ENCODE data around the gene GAL.

Gene GAL

DNA sequence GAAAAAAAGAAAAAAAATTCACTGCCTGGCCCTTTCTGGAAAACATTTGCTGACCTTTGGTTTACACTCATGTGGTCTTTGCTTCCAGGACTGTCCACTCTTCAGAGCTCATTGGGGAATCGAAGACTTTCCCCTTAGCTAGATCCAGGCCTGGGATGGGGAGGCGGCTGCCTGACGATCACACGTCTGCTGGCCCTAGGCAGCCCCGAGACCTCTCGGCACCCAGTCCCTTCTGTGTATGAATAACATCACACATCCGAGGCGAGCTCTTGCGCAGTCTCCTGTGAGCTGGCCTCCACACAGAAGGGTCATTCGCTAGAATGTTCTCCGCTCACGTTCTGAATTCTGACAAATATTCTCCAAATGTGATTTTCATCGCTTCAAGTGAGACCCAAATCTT lies 25.7 kb upstream of the GAL start:
- DNase-seq: no peak

DNA sequence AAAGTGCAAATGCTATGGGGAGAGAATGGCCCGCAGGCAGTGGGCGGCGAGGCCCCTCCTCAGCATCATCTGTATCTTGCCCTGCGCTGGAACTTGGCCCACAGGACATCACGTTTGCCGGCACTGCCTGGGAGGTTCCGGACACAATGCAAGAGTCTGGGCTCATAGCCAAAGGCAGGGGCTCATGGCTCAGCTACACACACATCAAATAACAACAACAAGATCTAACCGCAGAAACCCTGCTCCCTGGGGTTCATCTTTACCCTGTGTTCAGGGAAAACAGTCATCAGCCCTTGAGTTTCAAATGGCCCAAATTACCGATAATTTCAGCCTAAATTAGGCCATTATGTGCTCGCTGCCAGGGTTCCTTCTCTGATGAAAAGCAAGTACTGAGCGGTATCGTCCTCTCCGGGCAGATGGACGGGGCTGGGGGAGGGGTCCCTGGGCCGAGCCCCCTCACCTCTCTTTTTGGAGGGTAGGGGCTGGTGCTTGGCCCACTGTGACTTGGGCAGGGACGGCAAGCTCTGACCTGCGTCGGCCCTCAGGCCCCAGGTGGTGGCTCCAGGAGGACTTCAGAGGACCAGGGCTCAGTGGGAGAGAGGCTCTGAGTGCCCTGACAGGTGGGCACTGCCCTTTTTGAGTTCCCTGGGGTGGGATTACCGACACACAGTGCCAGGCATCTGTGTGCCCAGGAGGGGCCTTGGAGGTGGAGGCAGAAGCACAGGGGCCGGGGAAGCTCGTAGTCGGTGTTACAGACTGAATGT lies 25.0 kb upstream of the GAL start:
- peak in 18 of 58 donors; percentile 4 to 81 (median 18) for DNase-seq

DNA sequence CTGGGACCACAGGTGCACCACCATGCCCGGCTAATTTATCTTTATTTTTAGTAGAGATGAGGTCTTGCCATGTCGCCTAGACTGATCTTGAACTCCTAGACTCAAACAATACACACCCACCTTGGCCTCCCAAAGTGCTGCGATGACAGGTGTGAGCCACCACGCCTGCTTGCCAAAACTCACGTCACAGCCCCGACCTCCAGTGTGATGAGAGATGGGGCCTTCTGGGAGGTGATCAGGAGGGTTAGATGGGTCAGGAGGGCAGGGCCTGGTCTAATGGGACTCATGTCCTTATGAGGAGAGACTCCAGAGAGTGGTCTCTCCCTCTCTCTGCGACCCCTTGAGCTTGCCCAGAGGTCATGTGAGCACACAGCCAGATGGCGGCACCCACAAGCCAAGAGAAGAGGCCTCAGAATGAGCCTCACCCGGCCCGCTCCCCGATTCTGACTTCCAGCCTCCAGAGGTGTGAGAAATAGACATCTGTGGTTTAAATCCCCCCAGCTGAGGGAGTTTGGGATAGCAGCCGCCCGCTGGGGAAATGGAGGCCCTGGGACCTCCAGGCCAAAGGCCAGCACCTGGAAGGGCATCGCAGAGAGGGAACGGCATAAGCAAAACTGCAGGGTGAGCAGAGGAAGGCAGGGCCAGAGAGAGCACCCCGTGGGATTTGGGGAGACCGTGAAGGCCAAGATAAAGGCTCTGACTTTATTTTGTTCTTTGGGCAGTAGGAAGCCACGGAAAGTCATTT lies 24.1 kb upstream of the GAL start:
- no peak for DNase-seq

DNA sequence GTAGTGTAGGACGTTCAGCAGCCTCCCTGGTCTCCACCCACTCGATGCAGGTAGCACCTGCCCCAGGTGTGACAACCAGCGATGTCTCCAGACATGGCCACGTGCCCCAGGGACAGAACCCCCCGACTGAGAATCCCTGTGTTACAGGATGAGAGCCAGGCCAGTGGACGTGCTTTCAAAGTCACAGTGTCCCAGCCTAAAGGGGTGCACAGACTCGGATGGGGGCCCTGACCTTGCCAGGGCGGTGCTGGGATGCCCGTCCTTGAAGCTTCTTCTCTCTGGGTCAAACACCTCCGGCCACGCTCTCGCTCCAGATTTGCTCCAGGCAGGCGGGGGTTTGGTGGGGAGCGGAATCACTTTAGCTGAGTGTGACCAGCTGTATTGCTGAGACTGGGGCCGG lies 23.3 kb upstream of the GAL start:
- DNase-seq: no peak

DNA sequence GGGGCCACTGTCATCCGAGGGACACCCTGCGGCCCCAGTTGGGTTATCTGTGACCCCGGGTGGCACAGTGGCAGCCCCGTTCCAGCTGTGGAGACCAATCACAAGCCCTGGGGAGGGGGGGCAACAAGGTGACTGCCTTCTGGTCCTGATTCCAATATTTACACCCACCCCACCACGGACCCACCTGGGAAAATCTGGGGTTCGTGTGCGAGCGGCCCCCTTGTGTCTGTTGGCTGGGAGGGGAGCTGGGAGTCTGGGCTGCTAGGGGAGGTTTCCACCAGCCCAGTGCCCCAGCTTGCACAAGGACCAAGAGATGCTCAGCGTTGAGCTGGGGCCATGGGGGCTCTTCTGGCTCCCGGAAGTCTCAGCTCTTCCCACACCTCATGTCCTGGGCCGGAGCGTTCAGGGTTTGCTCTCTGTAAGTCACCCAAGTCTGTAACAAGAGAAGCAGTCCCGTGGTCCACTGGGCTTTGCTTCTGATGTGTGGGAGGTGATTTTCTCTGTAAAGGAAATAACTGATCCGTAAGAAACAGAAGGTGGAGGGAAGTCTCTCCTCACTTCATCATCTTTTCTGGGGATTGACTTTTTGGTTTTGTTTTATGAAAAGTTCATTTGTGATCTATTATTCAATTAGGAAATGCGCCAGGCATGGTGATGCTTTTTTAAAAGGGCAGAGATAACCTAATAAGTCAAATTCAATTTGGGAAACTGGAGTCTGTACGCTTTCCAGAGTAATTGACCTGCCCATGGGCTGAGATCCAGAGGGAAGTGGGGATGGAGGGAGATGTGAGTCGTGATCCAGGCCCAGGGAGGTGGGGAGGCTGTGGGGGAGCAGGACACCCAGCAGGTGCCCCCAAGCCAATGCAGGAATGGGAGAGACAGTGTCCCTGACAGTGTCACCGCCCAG lies 22.4 kb upstream of the GAL start:
- no peak for DNase-seq

DNA sequence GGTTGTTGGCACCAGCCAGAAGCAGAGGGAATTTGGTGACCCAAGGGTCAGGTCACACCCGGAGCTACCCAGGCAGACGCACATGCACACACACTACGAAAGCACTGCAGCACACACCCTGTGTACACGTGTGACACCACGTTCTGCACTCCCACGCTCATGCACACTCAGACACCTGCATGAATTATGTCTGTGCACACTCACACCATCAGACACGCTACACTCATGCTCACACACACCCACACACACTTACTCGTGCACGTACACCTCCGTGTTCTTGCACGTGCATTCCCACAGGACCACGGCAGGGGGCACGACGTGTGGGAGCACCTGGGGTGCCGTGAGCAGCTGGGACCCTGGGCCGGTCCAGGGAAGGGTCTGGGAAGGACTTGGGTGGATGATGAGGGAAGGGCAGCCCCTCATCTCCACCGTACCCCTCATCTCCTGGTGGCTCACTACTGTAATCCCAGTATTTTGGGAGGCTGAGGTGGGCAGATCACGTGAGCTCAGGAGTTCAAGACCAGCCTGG lies 20.8 kb upstream of the GAL start:
- DNase-seq: no peak

DNA sequence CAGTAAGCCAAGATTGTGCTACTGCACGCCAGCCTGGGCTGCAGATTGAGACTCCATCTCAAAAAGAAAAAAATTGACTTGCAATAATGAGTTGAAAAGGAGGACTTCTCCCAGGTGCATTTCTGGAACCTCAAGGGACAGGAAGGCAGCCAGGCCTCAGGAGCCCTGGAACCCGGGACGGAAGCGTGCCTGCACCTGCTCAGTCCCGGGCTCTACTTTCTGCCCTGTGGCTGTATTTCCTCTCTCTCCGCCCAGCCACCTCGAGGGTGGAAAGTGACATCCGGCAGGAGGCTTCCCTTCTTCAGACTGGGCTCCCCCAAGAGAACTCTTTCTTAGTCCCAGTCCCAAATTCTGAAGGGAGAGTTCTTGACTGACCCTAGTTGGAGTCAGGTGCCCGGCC lies 20.2 kb upstream of the GAL start:
- no peak for DNase-seq

DNA sequence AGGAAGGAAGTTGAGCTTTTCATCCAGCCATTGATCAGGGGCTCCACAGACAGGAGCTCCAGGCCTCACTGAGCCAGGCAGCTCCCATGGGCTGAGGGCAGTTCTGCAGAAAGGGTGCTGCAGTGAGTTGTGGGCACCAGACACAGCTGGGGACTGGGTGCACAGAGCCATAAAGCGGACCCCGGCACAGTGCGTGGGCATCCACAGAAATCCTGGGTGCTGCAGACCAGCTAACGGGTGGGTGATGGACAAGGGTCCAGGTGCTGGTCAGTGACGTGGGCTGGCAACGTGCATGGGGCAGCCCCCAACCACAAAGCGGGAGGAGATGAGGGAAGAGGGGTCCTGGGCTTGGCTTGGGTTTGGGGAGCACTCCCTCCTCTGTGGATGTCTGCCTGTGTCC lies 19.4 kb upstream of the GAL start:
- DNase-seq: no peak

DNA sequence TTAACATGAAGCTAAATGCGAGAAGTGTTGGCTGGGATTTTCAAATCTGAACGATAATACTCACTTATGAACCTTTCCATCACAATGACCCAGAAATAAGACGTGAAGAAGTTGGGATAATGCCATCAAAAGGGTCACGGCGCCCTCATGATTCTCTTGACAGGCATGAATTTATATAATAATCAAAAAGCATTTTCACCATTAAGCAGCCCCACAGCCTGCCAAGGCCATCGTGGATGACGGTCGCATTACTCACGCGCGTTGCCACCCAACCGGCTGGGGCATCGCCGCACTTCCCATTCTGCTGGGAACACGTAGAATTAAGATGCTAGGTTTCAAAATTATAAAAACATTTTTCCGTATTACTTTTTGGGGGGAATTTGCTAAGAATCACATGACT lies 18.9 kb upstream of the GAL start:
- DNase-seq: no peak

DNA sequence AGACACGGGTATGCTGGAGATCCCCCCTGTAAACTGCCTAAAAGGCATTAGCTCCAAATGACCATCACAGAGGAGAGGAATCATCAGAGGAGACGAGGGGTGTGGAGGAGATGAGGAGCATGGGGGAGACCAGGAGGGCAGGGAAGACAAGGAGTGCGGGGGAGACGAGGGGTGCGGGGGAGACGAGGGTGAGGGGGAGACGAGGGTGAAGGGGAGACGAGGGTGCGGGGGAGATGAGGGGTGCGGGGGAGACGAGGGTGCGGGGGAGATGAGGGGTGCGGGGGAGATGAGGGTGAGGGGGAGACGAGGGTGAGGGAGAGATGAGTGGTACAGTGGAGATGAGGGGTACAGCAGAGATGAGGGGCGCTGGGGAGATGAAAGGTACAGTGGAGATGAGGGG lies 17.5 kb upstream of the GAL start:
- DNase-seq: no peak

DNA sequence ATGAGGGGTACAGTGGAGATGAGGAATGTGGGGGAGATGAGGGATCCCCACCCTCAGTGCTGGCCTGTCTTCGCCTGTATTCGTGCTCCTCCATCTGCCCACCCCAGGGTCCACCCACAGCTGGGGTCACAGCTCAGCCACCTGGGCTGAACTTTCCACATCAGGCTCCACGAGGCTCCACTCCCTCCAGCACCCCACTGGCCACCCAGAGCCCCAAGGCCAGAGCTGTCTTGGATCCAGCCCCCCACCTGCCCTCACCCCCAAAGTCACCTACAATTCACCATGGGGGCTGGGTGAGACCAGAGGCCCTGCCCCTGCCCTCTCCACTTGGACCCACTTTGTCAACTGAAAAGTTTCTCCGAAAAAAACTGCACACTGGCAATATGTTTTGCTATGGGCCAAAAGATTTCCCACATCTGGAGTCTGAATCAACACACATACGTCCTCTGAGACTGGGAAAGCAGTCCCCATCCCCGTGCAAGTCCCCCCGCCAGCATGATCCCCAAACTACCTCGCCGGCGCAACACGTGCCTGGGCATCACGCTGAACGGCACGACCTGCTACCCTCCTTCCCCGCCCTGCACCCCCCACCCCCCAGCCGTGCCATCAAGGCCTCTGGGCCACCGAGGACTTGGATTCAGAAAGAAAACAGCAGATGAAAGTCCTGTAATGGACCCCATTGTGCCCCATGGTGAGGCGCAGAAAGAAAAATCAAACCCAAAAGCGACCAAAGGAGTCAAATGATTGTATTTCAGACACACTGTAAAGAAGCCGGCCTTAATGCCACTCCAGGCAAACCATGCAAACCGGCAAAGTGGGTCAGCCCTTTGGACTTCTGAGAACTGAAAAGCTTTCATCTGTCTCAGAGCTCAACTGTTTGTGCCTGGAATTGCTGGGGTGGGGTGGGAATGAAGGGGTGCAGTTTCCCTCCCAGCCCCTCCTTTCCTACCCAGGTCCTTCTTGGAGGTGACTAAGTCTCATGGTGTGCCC lies 16.5 kb upstream of the GAL start:
- peak in 1 of 58 donors; percentile 9 for DNase-seq

DNA sequence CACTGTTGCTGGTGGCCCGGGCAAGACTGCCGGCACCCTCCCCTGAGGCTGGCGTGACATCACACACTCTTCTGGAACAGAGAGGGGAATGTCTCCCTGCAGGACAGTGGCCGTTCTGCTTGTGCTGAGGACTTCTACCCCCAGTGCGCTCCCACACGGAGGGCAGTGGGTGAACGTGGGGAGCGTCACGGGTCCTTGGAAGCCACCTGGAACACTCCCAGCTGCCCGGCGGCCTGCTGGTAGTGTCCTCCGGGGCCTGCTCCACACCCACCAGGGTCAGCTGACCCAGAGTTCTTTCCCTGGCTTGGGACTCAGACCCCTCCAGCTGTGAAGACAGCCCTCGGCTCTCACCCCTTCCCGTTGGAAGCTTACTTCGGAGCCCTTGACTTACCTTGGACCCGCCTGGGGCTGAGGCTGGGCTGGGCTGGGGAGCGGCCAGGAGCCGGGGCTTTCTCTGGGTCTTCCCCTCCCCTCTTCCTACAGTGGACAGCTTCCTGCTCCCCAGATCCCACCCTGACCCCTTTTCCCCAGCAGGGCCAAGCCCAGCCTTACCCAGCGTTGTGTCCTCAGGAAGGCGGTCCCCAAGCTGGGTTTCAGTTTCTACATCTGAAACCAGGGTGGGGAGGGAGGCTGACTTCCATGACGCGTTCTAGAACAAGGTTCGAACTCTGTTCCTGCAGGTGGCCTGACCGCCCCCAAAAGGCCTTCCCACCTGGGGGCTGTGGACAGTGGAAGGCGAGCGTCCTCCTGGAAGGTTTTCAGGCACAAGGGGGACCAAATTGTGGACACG lies 14.8 kb upstream of the GAL start:
- DNase-seq: no peak

DNA sequence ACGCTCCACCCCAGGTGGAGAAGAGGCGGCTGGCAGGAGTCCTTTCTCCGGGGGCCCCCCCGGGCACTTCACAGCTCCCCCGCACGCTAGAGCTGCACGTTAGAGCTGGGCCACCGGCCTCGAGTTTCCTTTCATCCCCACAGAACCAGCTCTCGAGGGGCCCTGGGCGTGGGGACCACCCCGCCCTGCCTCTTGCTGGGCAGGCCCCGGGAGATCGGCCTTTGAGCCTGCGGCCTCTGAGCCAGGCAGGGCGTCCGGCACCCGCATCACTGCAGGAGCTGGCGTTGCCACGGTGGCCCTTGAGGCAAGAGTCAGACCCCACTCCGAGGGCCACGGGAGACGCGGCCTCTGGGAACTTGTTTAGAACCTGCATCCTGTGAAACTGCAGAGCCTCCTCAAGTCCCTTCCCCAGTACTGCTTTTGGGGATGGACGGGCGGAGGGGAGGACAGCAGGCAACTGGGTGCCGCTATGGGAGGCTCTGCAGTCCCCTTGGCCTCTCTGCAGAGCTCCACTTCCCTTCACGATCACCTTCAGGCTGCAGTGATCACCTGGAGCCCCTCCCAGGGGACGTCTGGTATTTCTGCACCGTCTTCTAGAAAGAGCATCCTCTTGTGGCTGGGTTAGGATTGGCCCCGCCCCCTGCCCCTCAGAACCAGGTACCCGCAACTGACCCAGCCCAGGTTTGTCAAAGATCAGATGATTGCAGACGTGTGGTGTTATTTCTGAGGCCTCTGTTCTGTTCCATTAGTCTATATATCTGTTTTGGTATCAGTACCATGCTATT lies 13.9 kb upstream of the GAL start:
- no peak for DNase-seq

DNA sequence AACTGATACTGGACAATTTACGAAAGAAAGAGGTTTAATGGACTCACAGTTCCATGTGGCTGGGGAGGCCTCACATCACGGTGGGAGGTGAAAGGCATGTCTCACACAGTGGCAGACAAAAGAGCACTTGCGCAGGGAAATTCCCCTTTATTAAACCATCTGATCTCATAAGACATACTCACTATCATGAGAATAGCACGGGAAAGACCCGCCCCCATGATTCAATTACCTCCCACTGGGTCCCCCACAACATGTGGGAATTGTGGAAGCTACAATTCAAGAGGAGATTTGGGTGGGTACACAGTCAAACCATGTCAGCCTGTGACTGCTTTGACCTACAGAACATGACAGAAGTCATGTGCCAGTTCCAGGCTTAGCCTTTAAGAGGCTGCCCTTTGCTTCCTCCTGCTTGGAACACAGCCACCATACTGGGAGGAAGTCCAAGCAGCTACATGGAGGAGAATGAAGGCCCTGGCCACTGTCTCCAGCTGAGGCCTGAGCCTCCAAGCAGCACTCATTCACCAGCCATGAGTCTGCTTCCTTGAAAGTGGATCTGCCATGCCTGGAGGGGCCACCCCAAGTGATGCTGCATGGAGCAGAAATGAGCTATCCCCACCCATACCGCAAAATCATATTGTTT lies 10.9 kb upstream of the GAL start:
- no peak for DNase-seq

DNA sequence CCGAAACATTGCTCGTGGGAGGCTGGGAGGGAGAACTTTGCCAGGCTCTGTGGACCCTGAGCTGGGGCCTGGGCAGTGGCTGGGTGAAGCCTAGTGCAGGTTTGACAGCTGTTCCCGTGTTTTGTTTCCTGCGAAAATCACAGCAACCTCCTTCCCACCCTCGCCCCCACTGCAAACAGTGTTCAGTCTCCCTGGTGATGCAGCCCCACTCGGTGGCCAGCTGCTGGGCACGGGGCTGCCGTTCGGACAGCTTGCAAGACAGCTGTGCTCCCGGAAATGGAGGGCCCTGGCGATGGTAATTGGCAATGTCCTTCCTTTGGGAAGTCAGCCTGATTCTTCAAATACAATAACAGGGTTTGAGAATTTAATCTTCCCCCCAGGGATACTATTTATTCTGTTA lies 10.4 kb upstream of the GAL start:
- no peak for DNase-seq

DNA sequence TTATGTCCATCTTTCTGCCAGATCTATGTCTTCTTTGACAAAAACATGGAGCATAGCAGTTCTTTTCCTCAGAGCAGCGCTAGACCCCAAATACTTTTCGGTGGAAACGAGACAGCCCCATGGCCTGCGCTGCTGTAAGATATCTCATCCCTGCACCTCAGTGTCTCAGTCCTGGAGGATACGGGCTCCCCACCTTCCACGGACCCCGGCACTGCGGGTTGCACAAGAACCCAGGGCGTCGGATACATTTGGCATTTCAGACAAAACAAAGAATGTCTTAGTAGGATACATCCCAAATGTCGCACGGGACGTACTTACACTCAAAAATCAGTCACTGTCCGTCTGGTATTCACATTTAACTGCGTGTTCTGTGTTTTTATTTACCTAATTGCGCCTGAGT lies 9.9 kb upstream of the GAL start:
- DNase-seq: no peak

DNA sequence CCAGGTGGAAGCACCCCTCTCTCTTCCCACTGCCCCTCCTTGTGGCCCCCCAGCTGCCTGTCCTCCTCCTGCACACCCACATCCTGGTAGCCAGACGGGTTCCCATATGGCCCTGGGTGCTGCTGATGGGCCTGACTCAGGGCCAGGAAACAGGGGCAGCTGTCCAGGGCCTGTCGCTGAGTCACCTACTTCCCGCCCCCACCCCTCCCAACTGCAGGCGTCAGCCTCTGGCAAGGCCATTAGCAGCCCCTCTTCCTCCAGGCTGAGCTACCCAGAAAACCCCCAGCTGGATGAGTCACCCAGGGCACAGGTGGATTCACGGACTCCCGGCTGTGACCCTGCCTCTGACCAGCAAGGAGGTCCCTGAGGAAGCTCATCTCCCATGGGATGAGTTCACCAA lies 6.9 kb upstream of the GAL start:
- peak in 9 of 58 donors; percentile 5 to 42 (median 17) for DNase-seq

DNA sequence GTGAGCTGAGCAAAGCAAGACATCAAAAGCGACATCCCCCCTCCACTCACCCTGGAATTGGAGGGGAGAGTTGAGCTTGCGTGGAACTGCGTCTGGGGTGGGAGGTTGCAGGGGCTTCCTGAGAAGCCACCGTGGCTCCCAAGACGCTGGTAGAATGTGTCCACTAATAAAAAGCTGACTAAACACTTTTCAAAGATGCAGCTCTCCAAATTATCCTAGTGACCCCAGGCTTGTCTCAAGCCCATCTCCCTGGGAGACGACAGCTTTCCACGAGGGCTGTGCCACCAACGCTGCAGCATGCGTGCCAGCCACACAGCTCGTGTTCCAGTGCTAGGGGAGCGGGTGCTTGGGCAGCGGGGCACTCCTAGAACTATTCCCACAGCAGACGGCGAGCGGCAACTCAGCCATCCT lies 6.3 kb upstream of the GAL start:
- peak in 5 of 58 donors; percentile 8 to 31 (median 14) for DNase-seq
